HEK293 (cell line): ENCODE measurements around the gene ANKRD52.

ENCODE experiments used
- CTCF ChIA-PET: fragments of 350-600 bp; formaldehyde crosslinking; extraction: SDS; loops from one replicate; lab custom pipeline; 2021; ENCODE audit warnings: antibody characterized with exemption; lab: Yijun Ruan, JAX
- POLR2A ChIA-PET: fragments of 300-600 bp; formaldehyde crosslinking; extraction: SDS; loops from one replicate; lab custom pipeline; 2020; ENCODE audit warnings: antibody characterized with exemption, inconsistent platforms; lab: Yijun Ruan, JAX
- H3K27ac ChIP-seq: fragments of 200-500 bp; sonication (Bioruptor generic); 2 replicates; pipeline ENCODE4 v1.5.1; 2014; ENCODE audit warnings: low read depth, low read length, control low read depth, inconsistent platforms; ENCODE audit errors: extremely low read depth
- H3K36me3 ChIP-seq, 2 experiments: fragments of 200-500 bp in 1 of 2; sonication (Bioruptor generic) in 1 of 2; 1 replicate in 1 of 2; 2 replicates in 1 of 2; pipeline ENCODE4 v1.5.1; 2014 to 2017; ENCODE audit warnings: inconsistent platforms in 2 of 2, low read length in 2 of 2; ENCODE audit not compliant: control insufficient read depth in 2 of 2, insufficient read depth in 1 of 2
- H3K4me1 ChIP-seq: fragments of 200-500 bp; sonication (Bioruptor generic); 2 replicates; pipeline ENCODE4 v1.5.1; 2014; ENCODE audit warnings: mild to moderate bottlenecking, low read length, inconsistent platforms; ENCODE audit not compliant: control insufficient read depth, insufficient read depth
- H3K4me3 ChIP-seq: 2 replicates; pipeline ENCODE4 v1.5.1; 2011; ENCODE audit warnings: low read depth, mild to moderate bottlenecking, control low read depth, low read length, moderate library complexity
- H3K9me3 ChIP-seq: fragments of 200-500 bp; sonication (Bioruptor generic); 2 replicates; pipeline ENCODE4 v1.5.1; 2014; ENCODE audit warnings: low read depth, low read length, inconsistent platforms; ENCODE audit not compliant: control insufficient read depth, insufficient read depth
- BCL11A ChIP-seq: fragments of 450-650 bp; formaldehyde crosslinking; IDR thresholded peaks from 2 replicates; pipeline ENCODE4 v1.5.1; 2016; ENCODE audit warnings: low read depth, missing biosample characterization, missing genetic modification characterization
- EGR2 ChIP-seq: fragments of 450-650 bp; formaldehyde crosslinking; IDR thresholded peaks from 2 replicates; pipeline ENCODE4 v1.5.1; 2016; ENCODE audit warnings: low read depth, missing biosample characterization, missing genetic modification characterization
- IKZF3 ChIP-seq: fragments of 450-650 bp; IDR thresholded peaks from 2 replicates; pipeline ENCODE4 v1.5.0; 2018; ENCODE audit warnings: missing biosample characterization, mild to moderate bottlenecking, missing genetic modification characterization, moderate library complexity
- PRDM1 ChIP-seq: fragments of 450-650 bp; formaldehyde crosslinking; IDR thresholded peaks from 2 replicates; pipeline ENCODE4; 2016; ENCODE audit warnings: missing biosample characterization, missing genetic modification characterization
- SCRT2 ChIP-seq: fragments of 450-650 bp; formaldehyde crosslinking; IDR thresholded peaks from 2 replicates; pipeline ENCODE4 v1.5.1; 2016; ENCODE audit warnings: missing biosample characterization, missing genetic modification characterization
- ZBTB17 ChIP-seq: fragments of 450-650 bp; formaldehyde crosslinking; IDR thresholded peaks from 2 replicates; pipeline ENCODE4 v1.5.1; 2016; ENCODE audit warnings: missing biosample characterization, missing genetic modification characterization
- ZBTB20 ChIP-seq: fragments of 450-650 bp; formaldehyde crosslinking; IDR thresholded peaks from 2 replicates; pipeline ENCODE4 v1.5.1; 2016; ENCODE audit warnings: missing biosample characterization, missing genetic modification characterization
- ZBTB26 ChIP-seq: fragments of 450-650 bp; formaldehyde crosslinking; optimal IDR thresholded peaks from 2 replicates; pipeline ENCODE3; 2016; ENCODE audit warnings: missing biosample characterization, mild to moderate bottlenecking, missing genetic modification characterization
- ZEB2 ChIP-seq: fragments of 450-650 bp; formaldehyde crosslinking; IDR thresholded peaks from 2 replicates; pipeline ENCODE4 v1.5.1; 2016; ENCODE audit warnings: missing biosample characterization, missing genetic modification characterization
- ZFP37 ChIP-seq: fragments of 450-650 bp; formaldehyde crosslinking; IDR thresholded peaks from 2 replicates; pipeline ENCODE4 v1.5.1; 2016; ENCODE audit warnings: missing biosample characterization, missing genetic modification characterization
- ZNF132 ChIP-seq: fragments of 450-650 bp; formaldehyde crosslinking; IDR thresholded peaks from 2 replicates; pipeline ENCODE4 v1.5.1; 2017; ENCODE audit warnings: missing biosample characterization, missing genetic modification characterization, borderline replicate concordance
- ZNF302 ChIP-seq: fragments of 450-650 bp; formaldehyde crosslinking; IDR thresholded peaks from 2 replicates; pipeline ENCODE4 v1.5.1; 2016; ENCODE audit warnings: missing biosample characterization, missing genetic modification characterization, low read depth
- ZNF366 ChIP-seq: fragments of 450-650 bp; formaldehyde crosslinking; conservative IDR thresholded peaks from 2 replicates; pipeline ENCODE4 v1.5.1; 2016; ENCODE audit warnings: missing biosample characterization, missing genetic modification characterization
- ZNF433 ChIP-seq: fragments of 450-650 bp; formaldehyde crosslinking; IDR thresholded peaks from 2 replicates; pipeline ENCODE4 v1.5.1; 2016; ENCODE audit warnings: missing biosample characterization, missing genetic modification characterization, low read depth
- ZNF501 ChIP-seq: fragments of 450-650 bp; formaldehyde crosslinking; IDR thresholded peaks from 2 replicates; pipeline ENCODE4 v1.5.1; 2016; ENCODE audit warnings: missing biosample characterization, missing genetic modification characterization
- ZNF610 ChIP-seq: fragments of 450-650 bp; formaldehyde crosslinking; IDR thresholded peaks from 2 replicates; pipeline ENCODE4 v1.5.1; 2016; ENCODE audit warnings: missing biosample characterization, missing genetic modification characterization, borderline replicate concordance
- ZNF664 ChIP-seq: fragments of 450-650 bp; formaldehyde crosslinking; IDR thresholded peaks from 2 replicates; pipeline ENCODE4 v1.5.1; 2016; ENCODE audit warnings: missing biosample characterization, missing genetic modification characterization
- ZNF776 ChIP-seq: fragments of 450-650 bp; formaldehyde crosslinking; IDR thresholded peaks from 2 replicates; pipeline ENCODE4 v1.5.0; 2017; ENCODE audit warnings: missing biosample characterization, missing genetic modification characterization, borderline replicate concordance
- TF ChIP-seq, protein P1 (sequence below): fragments of 450-650 bp; formaldehyde crosslinking; conservative IDR thresholded peaks from 2 replicates; pipeline ENCODE4 v1.5.1; 2016; ENCODE audit warnings: low read depth, missing biosample characterization, missing genetic modification characterization
- TF ChIP-seq, protein P2 (sequence below): fragments of 450-650 bp; formaldehyde crosslinking; IDR thresholded peaks from 2 replicates; pipeline ENCODE4 v1.5.1; 2016; ENCODE audit warnings: missing biosample characterization, missing genetic modification characterization
- TF ChIP-seq, protein P3 (sequence below): fragments of 450-650 bp; formaldehyde crosslinking; IDR thresholded peaks from 2 replicates; pipeline ENCODE4 v1.5.0; 2017; ENCODE audit warnings: missing biosample characterization, missing genetic modification characterization, borderline replicate concordance
- TF ChIP-seq, protein P4 (sequence below): IDR thresholded peaks from 2 replicates; pipeline ENCODE4 v1.6.1; 2011; ENCODE audit warnings: mild to moderate bottlenecking, low read depth, low read length, borderline replicate concordance

The ANKRD52 gene

GRCh38 chr12:56296295-56296694 is 38.1 kb upstream of the ANKRD52 start:
- TF ChIP-seq ZNF776, result no peak
- no peak for TF ChIP-seq ZBTB26 (tag by site-specific recombination)
- no peak for TF ChIP-seq ZNF366 (tag by site-specific recombination)
- no peak for TF ChIP-seq EGR2 (tag by site-specific recombination)
- no peak for TF ChIP-seq ZNF433
- peak; percentile 47; the same call in 1 of the 2 replicates for TF ChIP-seq ZEB2 (tag by site-specific recombination)
- TF ChIP-seq IKZF3 (tag by site-specific recombination), result no peak
- TF ChIP-seq SCRT2 (tag by site-specific recombination), result 0 out of 2 replicates have a peak, but pooled peaks have one; percentile 41
- TF ChIP-seq, protein P1, sequence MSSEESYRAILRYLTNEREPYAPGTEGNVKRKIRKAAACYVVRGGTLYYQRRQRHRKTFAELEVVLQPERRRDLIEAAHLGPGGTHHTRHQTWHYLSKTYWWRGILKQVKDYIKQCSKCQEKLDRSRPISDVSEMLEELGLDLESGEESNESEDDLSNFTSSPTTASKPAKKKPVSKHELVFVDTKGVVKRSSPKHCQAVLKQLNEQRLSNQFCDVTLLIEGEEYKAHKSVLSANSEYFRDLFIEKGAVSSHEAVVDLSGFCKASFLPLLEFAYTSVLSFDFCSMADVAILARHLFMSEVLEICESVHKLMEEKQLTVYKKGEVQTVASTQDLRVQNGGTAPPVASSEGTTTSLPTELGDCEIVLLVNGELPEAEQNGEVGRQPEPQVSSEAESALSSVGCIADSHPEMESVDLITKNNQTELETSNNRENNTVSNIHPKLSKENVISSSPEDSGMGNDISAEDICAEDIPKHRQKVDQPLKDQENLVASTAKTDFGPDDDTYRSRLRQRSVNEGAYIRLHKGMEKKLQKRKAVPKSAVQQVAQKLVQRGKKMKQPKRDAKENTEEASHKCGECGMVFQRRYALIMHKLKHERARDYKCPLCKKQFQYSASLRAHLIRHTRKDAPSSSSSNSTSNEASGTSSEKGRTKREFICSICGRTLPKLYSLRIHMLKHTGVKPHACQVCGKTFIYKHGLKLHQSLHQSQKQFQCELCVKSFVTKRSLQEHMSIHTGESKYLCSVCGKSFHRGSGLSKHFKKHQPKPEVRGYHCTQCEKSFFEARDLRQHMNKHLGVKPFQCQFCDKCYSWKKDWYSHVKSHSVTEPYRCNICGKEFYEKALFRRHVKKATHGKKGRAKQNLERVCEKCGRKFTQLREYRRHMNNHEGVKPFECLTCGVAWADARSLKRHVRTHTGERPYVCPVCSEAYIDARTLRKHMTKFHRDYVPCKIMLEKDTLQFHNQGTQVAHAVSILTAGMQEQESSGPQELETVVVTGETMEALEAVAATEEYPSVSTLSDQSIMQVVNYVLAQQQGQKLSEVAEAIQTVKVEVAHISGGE (tag by site-specific recombination), result no peak
- TF ChIP-seq, all 188 proteins: peak for 2
- Histone ChIP-seq H3K9me3 (no peaks in the 10 kb centered on the region), H3K4me3 (no peak overlapping the region), H3K36me3 (peaks cover 24 to 51% of the 10 kb centered on the region in 2 experiments), H3K4me1 (peaks cover 4% of the 10 kb centered on the region; the same call in 1 of the 2 replicates), H3K27ac (no peak overlapping the region)
- ChIA-PET POLR2A (no interaction called here), CTCF (no interaction called here)

- peaks cover 25 to 65% of the 10 kb centered on the region in 2 experiments for H3K36me3 ChIP-seq
- POLR2A ChIA-PET, result interaction anchor here (0.6 kb wide), 1 partner anchor 99 kb away, joined by 3 read pairs; no protein-coding TSS in a partner anchor
- CTCF ChIA-PET, result interaction anchor here (0.7 to 1.1 kb wide), 2 partner anchors 37 to 104 kb away, joined by 3 read pairs; partner anchors contain the start of gene SMARCC2
- no peak overlapping the region for H3K4me3 ChIP-seq
- no peak overlapping the region for H3K27ac ChIP-seq
- peaks cover under 1% of the 10 kb centered on the region; the same call in 1 of the 2 replicates for H3K4me1 ChIP-seq
- H3K9me3 ChIP-seq, result no peaks in the 10 kb centered on the region
- TF ChIP-seq ZFP37 (tag by site-specific recombination), result no peak
- no peak for TF ChIP-seq ZNF664 (tag by site-specific recombination)
- no peak for TF ChIP-seq ZNF302 (tag by site-specific recombination)
- no peak for TF ChIP-seq ZNF610 (tag by site-specific recombination)
- TF ChIP-seq, protein P2, sequence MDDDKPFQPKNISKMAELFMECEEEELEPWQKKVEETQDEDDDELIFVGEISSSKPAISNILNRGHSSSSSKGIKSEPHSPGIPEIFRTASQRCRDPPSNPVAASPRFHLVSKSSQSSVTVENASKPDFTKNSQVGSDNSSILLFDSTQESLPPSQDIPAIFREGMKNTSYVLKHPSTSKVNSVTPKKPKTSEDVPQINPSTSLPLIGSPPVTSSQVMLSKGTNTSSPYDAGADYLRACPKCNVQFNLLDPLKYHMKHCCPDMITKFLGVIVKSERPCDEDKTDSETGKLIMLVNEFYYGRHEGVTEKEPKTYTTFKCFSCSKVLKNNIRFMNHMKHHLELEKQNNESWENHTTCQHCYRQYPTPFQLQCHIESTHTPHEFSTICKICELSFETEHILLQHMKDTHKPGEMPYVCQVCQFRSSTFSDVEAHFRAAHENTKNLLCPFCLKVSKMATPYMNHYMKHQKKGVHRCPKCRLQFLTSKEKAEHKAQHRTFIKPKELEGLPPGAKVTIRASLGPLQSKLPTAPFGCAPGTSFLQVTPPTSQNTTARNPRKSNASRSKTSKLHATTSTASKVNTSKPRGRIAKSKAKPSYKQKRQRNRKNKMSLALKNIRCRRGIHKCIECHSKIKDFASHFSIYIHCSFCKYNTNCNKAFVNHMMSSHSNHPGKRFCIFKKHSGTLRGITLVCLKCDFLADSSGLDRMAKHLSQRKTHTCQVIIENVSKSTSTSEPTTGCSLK (tag by site-specific recombination), result no peak
- TF ChIP-seq, protein P3, sequence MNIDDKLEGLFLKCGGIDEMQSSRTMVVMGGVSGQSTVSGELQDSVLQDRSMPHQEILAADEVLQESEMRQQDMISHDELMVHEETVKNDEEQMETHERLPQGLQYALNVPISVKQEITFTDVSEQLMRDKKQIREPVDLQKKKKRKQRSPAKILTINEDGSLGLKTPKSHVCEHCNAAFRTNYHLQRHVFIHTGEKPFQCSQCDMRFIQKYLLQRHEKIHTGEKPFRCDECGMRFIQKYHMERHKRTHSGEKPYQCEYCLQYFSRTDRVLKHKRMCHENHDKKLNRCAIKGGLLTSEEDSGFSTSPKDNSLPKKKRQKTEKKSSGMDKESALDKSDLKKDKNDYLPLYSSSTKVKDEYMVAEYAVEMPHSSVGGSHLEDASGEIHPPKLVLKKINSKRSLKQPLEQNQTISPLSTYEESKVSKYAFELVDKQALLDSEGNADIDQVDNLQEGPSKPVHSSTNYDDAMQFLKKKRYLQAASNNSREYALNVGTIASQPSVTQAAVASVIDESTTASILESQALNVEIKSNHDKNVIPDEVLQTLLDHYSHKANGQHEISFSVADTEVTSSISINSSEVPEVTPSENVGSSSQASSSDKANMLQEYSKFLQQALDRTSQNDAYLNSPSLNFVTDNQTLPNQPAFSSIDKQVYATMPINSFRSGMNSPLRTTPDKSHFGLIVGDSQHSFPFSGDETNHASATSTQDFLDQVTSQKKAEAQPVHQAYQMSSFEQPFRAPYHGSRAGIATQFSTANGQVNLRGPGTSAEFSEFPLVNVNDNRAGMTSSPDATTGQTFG, result no peak
- no peak for TF ChIP-seq ZBTB20
- TF ChIP-seq BCL11A (tag by site-specific recombination), result no peak
- TF ChIP-seq PRDM1, result no peak
- TF ChIP-seq, protein P4, sequence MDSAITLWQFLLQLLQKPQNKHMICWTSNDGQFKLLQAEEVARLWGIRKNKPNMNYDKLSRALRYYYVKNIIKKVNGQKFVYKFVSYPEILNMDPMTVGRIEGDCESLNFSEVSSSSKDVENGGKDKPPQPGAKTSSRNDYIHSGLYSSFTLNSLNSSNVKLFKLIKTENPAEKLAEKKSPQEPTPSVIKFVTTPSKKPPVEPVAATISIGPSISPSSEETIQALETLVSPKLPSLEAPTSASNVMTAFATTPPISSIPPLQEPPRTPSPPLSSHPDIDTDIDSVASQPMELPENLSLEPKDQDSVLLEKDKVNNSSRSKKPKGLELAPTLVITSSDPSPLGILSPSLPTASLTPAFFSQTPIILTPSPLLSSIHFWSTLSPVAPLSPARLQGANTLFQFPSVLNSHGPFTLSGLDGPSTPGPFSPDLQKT, result no peak
- no peak for TF ChIP-seq ZEB2 (tag by site-specific recombination)
- TF ChIP-seq ZNF132 (tag by site-specific recombination), result no peak
- TF ChIP-seq ZBTB17 (tag by site-specific recombination), result no peak
- TF ChIP-seq IKZF3 (tag by site-specific recombination), result no peak
- TF ChIP-seq ZNF501, result no peak
These were observed 35.6 kb upstream of the ANKRD52 start for GRCh38 chr12:56293795-56294194.
